ENCODE data around the gene SLC12A3.

SLC12A3 gene

DNA sequence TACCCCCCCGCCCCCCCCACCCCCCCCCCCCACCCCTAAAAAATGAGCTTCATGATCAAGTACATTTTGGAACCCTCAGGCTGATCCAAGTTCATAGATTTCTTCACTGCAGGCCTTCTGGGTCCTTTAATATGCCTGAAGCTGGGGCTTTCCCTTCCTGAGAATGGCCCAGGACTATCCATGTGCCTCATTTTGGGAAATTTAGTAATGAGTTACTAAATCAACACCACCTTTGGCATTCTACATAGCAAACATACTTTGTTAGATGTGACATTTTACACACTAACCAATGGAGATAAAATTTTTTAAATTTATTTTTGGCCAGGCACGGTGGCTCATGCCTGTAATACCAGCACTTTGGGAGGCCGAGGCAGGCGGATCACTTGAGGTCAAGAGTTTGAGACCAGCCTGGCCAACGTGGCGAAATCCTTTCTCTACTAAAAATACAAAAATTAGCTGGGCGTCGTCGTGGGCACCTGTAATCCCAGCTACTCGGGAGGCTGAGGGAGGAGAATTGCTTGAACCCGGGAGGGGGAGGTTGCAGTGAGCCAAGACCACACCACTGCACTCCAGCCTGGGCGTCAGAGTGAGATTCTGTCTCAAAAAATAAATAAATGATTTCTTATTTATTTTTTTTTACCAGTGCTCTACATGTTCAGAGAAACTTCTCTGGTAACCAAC, 81.0 kb downstream of the SLC12A3 start:
- Histone ChIP-seq H3K9ac (ENCODE audit: low read depth, low read length) (no peak overlapping the region), H3K27me3 (ENCODE audit: control insufficient read depth, insufficient read depth, low read length) (no peaks in the 10 kb centered on the region), H3K4me1 (ENCODE audit: control insufficient read depth, insufficient read depth, low read length) (peaks cover 2% of the 10 kb centered on the region), H3K9me3 (ENCODE audit: control insufficient read depth, insufficient read depth, low read length) (no peaks in the 10 kb centered on the region), H3K4me3 (ENCODE audit: low read depth, low read length) (no peak overlapping the region), H3K36me3 (ENCODE audit: control insufficient read depth, insufficient read depth, low read length) (peaks cover 7% of the 10 kb centered on the region)

DNA sequence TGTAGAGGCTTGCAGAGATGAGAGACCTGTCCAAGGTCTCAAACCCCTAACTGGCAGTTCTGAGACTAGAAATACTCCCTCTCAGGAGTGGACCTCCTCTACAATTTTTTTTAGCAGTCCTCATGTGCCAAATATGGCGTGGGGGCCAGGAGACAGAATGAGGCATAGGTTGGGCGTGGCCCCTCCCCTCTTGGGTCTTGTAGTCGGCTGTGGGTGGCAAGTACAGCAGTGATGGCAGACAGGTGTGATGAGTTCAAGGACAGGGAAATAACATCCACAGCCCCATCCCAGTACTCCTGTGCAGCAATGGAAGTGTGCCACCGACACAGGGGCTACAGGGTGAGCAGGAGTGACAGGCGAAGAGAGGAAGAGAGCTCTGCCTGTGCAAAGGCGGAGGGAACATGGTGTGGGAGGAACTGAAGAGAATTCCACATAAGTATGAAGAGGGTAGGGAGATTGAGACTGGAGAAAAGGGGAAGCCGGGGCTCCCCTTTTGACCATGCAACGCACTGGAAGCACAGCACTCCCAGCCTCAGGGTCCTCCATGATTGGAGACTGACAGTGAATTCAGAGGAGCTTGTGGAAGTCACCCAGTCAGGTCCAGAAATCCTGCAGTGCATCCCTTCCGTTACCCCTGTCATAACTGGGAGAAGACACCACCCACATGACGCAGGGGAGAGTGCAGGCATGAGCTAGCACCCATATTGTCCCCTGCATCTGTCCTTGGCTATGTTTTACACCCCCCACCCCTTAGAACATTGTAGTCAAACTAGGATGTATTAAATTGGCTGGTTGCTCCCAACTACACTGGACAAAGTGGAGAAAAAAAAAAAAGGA, 82.0 kb downstream of the SLC12A3 start:
- Histone ChIP-seq H3K36me3 (ENCODE audit: control insufficient read depth, insufficient read depth, low read length) (peaks cover 4% of the 10 kb centered on the region), H3K27me3 (ENCODE audit: control insufficient read depth, insufficient read depth, low read length) (no peaks in the 10 kb centered on the region), H3K9ac (ENCODE audit: low read depth, low read length) (no peak overlapping the region), H3K4me1 (ENCODE audit: control insufficient read depth, insufficient read depth, low read length) (peaks cover 2% of the 10 kb centered on the region), H3K9me3 (ENCODE audit: control insufficient read depth, insufficient read depth, low read length) (no peaks in the 10 kb centered on the region), H3K4me3 (ENCODE audit: low read depth, low read length) (no peak overlapping the region)

DNA sequence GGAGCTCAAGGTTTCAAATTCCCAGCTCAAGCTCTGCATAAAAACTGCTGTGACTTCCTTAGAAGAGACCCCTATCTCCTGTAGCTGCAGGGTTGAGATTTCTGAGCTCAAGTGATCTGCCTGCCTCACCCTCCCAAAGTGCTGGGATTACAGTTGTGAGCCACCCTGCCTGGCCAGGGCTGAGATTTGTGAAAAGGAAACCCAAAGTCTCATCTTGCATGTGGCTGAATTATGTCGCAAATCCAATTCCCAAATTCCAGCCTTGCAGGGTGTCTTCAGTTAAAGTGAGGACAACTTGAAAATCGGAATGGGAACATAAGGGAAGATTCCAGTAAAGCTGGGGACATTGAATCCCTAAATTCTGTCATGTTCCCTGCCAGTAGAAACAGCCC, 82.6 kb downstream of the SLC12A3 start:
- Histone ChIP-seq H3K9ac (ENCODE audit: low read depth, low read length) (no peak overlapping the region), H3K4me1 (ENCODE audit: control insufficient read depth, insufficient read depth, low read length) (peaks cover 2% of the 10 kb centered on the region), H3K27me3 (ENCODE audit: control insufficient read depth, insufficient read depth, low read length) (no peaks in the 10 kb centered on the region), H3K4me3 (ENCODE audit: low read depth, low read length) (no peak overlapping the region), H3K9me3 (ENCODE audit: control insufficient read depth, insufficient read depth, low read length) (no peaks in the 10 kb centered on the region), H3K36me3 (ENCODE audit: control insufficient read depth, insufficient read depth, low read length) (peaks cover 4% of the 10 kb centered on the region)

DNA sequence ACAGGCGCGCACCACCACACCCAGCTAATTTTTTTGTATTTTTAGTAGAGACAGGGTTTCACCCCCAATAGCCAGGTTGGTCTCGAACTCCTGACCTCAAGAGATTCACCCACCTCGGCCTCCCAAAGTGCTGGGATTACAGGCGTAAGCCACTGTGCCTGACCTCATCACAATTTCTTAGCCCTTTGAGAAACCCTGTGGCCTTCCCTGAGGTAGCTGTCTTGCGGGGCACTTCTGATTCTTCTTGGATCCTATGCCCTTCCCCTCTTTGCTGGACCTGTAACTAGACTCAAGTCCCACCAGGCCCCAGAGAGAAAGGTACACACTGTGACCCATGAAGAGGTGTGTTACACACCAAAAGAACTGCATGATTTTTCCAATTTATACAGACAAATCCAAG, 83.2 kb downstream of the SLC12A3 start:
- H3K36me3 ChIP-seq (ENCODE audit: control insufficient read depth, insufficient read depth, low read length): peaks cover 4% of the 10 kb centered on the region
- H3K4me3 ChIP-seq (ENCODE audit: low read depth, low read length): no peak overlapping the region
- H3K27me3 ChIP-seq (ENCODE audit: control insufficient read depth, insufficient read depth, low read length): no peaks in the 10 kb centered on the region
- H3K9ac ChIP-seq (ENCODE audit: low read depth, low read length): no peak overlapping the region
- H3K4me1 ChIP-seq (ENCODE audit: control insufficient read depth, insufficient read depth, low read length): peaks cover 2% of the 10 kb centered on the region
- no peaks in the 10 kb centered on the region for H3K9me3 ChIP-seq (ENCODE audit: control insufficient read depth, insufficient read depth, low read length)

DNA sequence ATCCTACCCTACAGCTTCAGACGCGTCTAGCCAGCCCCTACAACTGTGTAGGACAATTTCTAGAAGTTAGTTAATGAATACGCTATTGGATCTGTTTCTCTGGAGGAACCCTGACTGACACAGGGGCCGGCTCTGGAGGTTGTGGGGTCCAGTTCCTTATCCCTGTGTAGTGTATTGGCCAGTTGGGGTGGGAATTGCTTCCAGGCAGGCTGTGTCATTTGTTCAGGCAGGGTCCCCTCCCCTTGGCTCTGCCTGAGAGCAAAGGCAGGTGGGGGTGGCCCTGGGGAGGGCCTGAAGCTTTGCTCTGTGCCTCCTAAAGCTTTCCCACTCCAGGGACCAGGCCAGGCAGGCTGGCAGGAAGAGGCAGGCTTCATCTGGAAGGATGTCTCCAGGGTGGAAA, 85.0 kb downstream of the SLC12A3 start:
- H3K4me1 ChIP-seq (ENCODE audit: control insufficient read depth, insufficient read depth, low read length): peaks cover 2% of the 10 kb centered on the region
- H3K9me3 ChIP-seq (ENCODE audit: control insufficient read depth, insufficient read depth, low read length): no peaks in the 10 kb centered on the region
- no peak overlapping the region for H3K9ac ChIP-seq (ENCODE audit: low read depth, low read length)
- no peaks in the 10 kb centered on the region for H3K27me3 ChIP-seq (ENCODE audit: control insufficient read depth, insufficient read depth, low read length)
- no peaks in the 10 kb centered on the region for H3K36me3 ChIP-seq (ENCODE audit: control insufficient read depth, insufficient read depth, low read length)
- H3K4me3 ChIP-seq (ENCODE audit: low read depth, low read length): no peak overlapping the region

DNA sequence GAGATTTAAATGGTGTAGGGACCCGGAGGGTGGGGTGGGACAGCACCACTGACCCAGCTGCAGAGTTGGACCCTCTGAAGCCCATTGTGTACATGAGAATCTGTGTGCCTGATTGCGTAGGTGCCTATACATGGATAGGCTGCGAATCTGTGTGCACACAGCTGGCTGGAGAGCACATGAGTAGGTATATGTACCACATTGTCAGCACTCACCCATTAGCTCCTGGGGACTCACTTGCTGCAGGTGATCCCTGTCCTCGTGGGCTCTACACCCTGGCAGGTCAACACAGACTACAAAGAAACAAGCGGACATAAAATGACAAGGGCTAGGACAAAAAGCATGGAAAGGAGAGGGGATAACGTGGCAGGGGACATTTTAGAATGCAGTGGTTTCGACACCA, 85.4 kb downstream of the SLC12A3 start:
- no peaks in the 10 kb centered on the region for H3K9me3 ChIP-seq (ENCODE audit: control insufficient read depth, insufficient read depth, low read length)
- no peak overlapping the region for H3K4me3 ChIP-seq (ENCODE audit: low read depth, low read length)
- H3K4me1 ChIP-seq (ENCODE audit: control insufficient read depth, insufficient read depth, low read length): peaks cover 2% of the 10 kb centered on the region
- H3K36me3 ChIP-seq (ENCODE audit: control insufficient read depth, insufficient read depth, low read length): no peaks in the 10 kb centered on the region
- no peak overlapping the region for H3K9ac ChIP-seq (ENCODE audit: low read depth, low read length)
- no peaks in the 10 kb centered on the region for H3K27me3 ChIP-seq (ENCODE audit: control insufficient read depth, insufficient read depth, low read length)

DNA sequence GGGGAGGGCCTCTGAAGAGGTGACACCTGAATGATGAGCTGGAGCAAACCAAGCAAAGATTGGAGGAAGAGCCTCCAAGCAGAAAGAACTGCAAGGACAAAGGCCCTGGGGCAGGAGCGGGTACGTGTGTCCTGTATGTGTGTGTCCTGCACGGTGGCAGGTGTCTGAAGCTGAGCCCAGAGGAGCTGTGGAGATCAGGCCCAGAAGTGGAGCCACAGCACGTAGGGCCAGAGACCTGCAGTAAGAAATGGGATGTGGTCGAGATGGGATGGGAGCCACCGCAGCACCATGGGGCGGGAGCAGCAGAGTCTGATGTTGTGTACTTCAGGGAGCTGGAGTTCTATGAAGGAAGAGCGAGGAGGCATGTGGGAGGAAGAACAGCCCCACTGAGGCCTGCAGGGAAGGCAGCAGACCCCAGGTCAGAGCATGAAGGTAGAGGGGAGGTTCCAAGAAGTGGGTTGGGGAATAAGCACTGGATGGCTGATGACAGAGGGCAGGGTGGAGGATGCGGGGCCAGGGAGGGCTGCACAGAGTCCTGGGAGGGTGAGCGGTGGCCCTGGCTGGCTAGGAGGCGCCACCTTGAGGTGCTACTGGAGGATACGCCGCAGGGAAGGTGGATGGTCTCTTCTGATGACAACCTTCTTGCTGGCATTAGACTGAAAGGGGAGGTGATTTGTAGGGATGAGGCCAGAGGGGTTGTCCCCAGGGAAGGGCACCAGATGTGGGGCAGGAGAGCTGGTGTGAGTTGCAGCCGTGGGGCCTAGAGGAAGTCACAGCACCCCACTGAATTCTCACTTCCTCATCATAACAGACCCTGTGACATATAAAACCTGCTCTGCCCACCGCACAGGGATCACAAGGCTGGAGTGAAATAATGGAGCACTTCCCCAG, 86.1 kb downstream of the SLC12A3 start:
- Histone ChIP-seq H3K27me3 (ENCODE audit: control insufficient read depth, insufficient read depth, low read length) (no peaks in the 10 kb centered on the region), H3K9me3 (ENCODE audit: control insufficient read depth, insufficient read depth, low read length) (no peaks in the 10 kb centered on the region), H3K36me3 (ENCODE audit: control insufficient read depth, insufficient read depth, low read length) (no peaks in the 10 kb centered on the region), H3K4me1 (ENCODE audit: control insufficient read depth, insufficient read depth, low read length) (peaks cover 2% of the 10 kb centered on the region), H3K9ac (ENCODE audit: low read depth, low read length) (no peak overlapping the region), H3K4me3 (ENCODE audit: low read depth, low read length) (no peak overlapping the region)

DNA sequence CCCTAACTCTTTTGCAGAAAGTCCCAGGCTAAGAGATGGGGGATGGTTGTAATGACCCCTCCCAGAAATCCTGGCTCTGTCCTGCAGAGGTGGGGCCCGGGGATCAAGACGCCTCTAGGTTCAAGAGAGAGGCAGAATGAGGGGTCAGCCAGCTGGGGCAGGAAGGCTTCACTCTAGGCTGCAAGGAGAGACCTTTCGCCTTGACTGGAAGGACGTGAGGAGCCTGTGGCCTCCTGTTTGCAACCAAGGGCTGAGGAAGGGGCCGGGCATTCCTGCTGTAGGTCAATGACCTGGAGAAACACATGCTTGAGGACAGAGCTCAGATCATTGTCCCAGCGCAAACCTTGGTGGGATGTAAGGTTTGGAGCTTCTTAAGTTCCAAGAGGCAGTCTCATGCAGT, 88.0 kb downstream of the SLC12A3 start:
- no peak overlapping the region for H3K4me3 ChIP-seq (ENCODE audit: low read depth, low read length)
- H3K9me3 ChIP-seq (ENCODE audit: control insufficient read depth, insufficient read depth, low read length): no peaks in the 10 kb centered on the region
- H3K27me3 ChIP-seq (ENCODE audit: control insufficient read depth, insufficient read depth, low read length): no peaks in the 10 kb centered on the region
- no peak overlapping the region for H3K9ac ChIP-seq (ENCODE audit: low read depth, low read length)
- H3K4me1 ChIP-seq (ENCODE audit: control insufficient read depth, insufficient read depth, low read length): no peaks in the 10 kb centered on the region
- H3K36me3 ChIP-seq (ENCODE audit: control insufficient read depth, insufficient read depth, low read length): no peaks in the 10 kb centered on the region

DNA sequence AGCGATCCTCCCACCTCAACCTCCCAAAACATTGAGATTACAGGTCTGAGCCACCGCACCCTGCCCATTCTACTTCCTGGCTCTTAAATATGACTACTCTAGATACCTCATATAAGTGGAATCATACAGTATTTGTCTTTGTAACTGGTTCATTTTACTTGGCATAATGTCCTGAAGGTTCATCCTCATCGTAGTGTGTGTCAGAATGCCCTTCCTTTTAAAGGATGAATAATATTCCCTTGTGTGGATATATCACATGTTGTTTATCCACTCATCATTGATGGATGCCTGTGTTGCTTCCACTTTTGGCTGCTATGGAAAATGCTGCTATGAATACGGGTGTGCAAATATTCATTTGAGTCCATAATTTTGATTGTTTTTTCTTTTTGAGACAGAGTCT, 91.1 kb downstream of the SLC12A3 start:
- H3K9me3 ChIP-seq (ENCODE audit: control insufficient read depth, insufficient read depth, low read length): no peaks in the 10 kb centered on the region
- no peaks in the 10 kb centered on the region for H3K27me3 ChIP-seq (ENCODE audit: control insufficient read depth, insufficient read depth, low read length)
- H3K9ac ChIP-seq (ENCODE audit: low read depth, low read length): no peak overlapping the region

DNA sequence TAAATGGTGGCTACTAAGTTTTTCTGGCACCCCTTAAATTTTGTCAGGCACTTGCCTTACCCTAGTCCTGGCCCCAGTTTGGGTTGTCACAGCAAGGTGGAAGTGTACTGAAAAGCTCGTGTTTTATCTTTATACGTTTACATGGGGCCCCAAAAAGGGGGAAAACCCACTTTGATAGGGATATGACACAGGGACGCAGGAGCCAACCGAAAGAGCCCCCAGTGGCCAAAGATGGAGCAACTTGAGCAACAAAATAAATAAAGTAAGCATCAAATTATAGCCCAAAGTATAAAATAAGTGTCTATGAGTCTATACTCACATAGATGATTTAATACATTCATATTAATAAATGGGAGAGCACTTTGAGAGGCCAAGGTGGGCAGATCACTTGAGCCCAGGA, 91.7 kb downstream of the SLC12A3 start:
- no peaks in the 10 kb centered on the region for H3K4me1 ChIP-seq (ENCODE audit: control insufficient read depth, insufficient read depth, low read length)
- H3K27me3 ChIP-seq (ENCODE audit: control insufficient read depth, insufficient read depth, low read length): no peaks in the 10 kb centered on the region
- no peaks in the 10 kb centered on the region for H3K36me3 ChIP-seq (ENCODE audit: control insufficient read depth, insufficient read depth, low read length)
- no peak overlapping the region for H3K9ac ChIP-seq (ENCODE audit: low read depth, low read length)
- H3K4me3 ChIP-seq (ENCODE audit: low read depth, low read length): no peak overlapping the region
- H3K9me3 ChIP-seq (ENCODE audit: control insufficient read depth, insufficient read depth, low read length): no peaks in the 10 kb centered on the region

More for the DNA sequence above, 91.1 kb downstream of the SLC12A3 start:
- Histone ChIP-seq H3K4me1 (ENCODE audit: control insufficient read depth, insufficient read depth, low read length) (no peaks in the 10 kb centered on the region), H3K4me3 (ENCODE audit: low read depth, low read length) (no peak overlapping the region), H3K36me3 (ENCODE audit: control insufficient read depth, insufficient read depth, low read length) (no peaks in the 10 kb centered on the region)

DNA sequence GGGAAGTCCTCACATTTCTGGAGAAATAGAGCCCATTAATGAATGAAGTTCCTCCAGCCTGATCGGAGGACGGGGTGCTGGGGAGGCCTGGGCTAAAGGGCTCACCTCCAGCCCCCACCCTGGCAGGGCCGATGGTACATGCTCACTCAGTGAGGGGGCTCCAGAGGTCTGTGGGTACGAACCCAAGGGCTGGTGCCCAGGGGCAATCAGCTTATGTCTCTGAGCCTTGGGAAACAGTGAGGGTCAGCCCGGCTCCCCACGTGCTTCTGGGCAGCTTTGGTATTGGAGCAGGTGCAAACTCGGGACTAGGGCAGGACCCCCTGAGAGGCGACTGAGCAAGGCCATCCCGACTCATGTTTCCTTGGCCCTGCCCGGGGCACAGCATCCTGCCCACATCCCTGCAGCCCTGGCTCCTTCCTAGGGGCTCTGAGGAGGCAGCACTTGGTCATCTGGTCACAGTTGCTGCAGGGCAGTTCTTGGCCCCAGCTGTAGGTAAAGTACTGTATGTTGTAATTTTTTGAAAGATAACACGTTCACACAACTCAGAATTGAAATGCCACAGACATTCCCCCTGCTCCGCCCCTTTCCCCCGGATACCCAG, 95.8 kb downstream of the SLC12A3 start:
- H3K36me3 ChIP-seq (ENCODE audit: control insufficient read depth, insufficient read depth, low read length): no peaks in the 10 kb centered on the region
- no peaks in the 10 kb centered on the region for H3K4me1 ChIP-seq (ENCODE audit: control insufficient read depth, insufficient read depth, low read length)
- H3K9ac ChIP-seq (ENCODE audit: low read depth, low read length): no peak overlapping the region
- H3K4me3 ChIP-seq (ENCODE audit: low read depth, low read length): no peak overlapping the region
- no peaks in the 10 kb centered on the region for H3K27me3 ChIP-seq (ENCODE audit: control insufficient read depth, insufficient read depth, low read length)
- no peaks in the 10 kb centered on the region for H3K9me3 ChIP-seq (ENCODE audit: control insufficient read depth, insufficient read depth, low read length)

All from iPS-15b (cell line).